HG03025 (cell line): Measurements from ENCODE around the gene CMSS1.
A peak's percentile ranks its signal among the peaks of the same experiment; 100 is the strongest.
"Not testable (repeated sequence)": the region's sequence is repeated elsewhere in the genome, so short reads cannot be mapped to it uniquely, and the experiment has no call there.

Source experiments
- ATAC-seq: cut with Tn5 transposase; IDR thresholded peaks from one replicate; pipeline ENCODE4 v1.9.1; 2021; ENCODE audit warnings: mild to moderate bottlenecking, moderate library complexity; ENCODE audit not compliant: unreplicated experiment, low FRiP score

Gene CMSS1

DNA sequence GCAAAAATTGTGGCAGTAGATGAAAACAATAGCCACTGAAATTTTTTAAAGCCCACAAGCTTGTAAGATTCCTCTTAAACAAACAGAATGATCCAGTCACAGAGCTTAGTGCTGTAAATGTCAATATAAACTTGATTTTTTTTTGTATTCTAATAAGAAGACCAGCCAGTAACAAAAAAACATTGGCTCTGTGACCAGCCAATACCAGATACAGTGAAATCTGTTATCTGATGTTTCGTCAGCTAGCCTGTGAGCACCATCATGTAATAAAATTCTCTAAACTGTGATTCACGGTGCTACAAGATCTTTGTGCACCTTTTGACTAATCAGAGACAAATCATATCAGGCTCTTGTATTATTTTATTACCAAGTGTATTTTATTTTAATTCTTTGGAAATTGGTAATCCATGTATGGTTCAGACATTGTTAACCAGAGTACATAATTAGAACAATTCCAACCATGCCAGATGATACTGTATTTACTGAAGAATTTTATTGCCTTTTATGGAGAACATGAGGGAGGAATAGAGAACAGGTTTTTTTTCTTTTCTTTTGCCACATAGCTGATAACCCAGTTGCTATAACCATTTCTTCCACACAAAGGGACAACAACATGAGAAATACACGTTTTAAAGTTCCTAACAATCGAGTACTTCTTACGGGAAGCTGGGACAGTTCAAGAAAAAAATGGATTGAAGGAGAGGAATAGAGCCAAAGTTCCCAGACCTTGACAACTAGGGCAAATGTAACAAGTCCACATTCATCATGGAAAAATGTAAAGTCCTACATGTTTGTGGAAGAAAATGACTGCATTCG, 224.7 kb downstream of the CMSS1 start:
- no peak for ATAC-seq

GRCh38 chr3:100043271-100043670, 225.6 kb downstream of the CMSS1 start:
- no peak for ATAC-seq

DNA sequence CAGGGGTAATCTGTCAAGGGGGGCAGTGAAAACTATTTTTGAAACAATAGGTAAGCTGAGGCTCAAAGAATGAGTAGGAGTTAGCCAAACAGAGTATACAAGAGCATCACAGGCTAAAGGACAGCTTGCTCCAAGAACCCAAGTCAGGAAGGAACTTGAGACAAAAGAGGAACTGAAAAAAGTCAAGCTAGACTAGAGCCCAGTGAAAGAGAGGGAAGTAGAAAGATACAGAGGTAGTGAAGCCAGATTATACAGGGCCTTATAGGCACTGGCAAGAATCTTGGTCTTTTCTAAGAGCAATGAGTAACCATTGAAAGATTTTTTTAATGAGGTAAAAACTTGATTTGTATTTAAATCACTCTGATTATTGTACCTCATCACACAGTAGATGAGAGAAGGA, 226.7 kb downstream of the CMSS1 start:
- peak; percentile 85 for ATAC-seq

GRCh38 chr3:100045696-100046095, 228.0 kb downstream of the CMSS1 start:
- ATAC-seq = no peak

- no peak for ATAC-seq
Measured at GRCh38 chr3:100046986-100047385, 229.3 kb downstream of the CMSS1 start.

- peak; percentile 77 for ATAC-seq
Measured at GRCh38 chr3:100047455-100048141, 229.9 kb downstream of the CMSS1 start.

- no peak for ATAC-seq
Measured at GRCh38 chr3:100048248-100048647, 230.6 kb downstream of the CMSS1 start.

GRCh38 chr3:100051513-100051912, 233.9 kb downstream of the CMSS1 start:
- ATAC-seq = not testable (repeated sequence)

- no peak for ATAC-seq
Measured at GRCh38 chr3:100053951-100054620, 236.4 kb downstream of the CMSS1 start.

DNA sequence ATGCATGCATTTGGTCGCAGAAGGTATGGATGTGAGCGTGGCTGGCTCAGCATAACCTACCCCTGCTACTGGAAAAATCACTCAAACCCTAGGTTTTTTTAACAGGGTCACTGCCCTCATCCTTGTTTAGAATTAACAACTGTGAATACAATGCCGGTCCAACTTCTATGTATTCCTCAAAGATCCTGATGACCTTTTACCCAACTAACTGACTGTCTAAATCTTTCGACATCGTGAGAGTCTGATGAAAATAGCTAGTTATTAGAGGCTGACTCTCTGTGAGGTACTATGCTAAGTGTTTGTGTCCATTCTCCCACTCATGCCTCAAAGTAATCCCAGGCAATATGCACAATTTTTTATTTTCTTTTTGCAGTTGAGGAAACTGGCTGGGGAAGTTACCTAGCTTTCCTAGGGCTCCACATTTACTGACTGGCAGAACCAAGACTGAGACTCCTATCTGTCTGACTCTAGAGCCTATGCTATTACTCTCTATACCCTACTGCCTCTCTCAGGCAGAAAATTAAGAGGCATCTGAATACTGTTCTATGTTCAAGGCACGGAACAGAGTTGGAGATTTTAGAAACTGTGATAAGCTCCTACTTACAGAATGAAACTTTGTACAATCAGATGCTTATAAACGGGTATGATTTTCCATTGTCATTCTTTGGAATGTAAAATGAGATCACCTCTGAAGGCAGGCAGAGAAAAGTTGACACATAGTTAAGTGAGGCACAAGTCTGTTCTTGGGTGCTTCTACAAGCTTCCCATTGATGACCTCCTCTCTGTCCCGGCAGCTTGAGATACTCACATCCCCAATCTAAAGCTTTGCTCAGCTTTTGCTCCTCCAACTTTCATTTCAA, 240.3 kb downstream of the CMSS1 start:
- ATAC-seq = no peak

GRCh38 chr3:100059472-100059871, 241.8 kb downstream of the CMSS1 start:
- no peak for ATAC-seq

DNA sequence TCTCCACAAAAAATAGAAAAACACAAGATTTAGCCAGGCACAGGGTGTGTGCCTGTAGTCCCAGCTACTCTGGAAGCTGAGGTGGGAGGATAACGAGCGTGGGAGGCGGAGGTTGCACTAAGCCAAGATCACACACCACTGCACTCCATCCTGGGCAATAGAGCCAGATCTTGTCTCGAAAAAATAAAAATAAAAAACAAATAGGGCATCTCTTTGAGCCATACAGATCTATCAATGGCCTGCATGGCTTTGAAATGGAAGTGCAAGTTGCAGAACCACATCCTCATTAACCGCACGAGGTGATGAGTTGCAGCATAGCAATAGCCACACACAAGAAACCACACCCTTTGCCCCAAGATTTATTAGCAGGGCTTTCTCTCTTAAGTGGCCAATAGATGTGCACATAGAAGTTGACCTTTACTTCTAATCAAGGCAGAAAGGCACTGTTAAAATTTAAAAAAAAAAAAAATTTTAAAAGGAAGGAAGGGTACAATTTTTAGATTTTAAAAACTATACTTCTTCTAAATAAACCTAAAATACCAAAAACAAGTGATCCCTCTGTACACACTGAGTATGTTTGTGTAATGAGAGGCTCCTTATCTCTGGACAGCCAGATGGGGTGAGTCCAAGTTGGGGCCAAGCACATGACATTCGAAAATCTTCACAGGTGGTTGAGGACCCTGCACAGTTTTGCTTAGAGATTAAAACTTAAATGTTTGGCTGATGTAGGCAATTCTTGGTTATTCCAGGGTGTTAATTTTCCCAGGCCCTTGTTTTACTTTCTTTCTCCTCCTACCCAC, 243.2 kb downstream of the CMSS1 start:
- no peak for ATAC-seq

DNA sequence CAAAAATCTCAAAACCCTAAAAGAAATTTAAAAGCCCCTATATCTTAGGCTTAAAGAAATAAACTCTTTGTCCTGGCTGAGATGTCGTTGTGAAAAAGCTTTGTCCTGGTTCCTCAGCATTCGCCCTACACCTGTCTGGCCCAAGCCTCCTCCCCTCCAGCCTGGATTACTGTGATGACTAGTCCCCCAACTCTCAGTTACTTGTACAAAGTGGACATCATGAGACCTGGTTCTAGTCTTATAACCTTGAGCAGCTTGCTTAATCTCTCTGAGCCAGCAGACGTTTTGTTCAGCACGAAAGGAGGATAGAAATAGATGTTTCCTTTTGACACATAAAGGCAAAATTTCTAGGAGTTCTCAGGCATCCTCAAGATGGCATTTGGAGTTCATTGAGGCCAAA, 245.0 kb downstream of the CMSS1 start:
- no peak for ATAC-seq

- ATAC-seq = no peak
Measured at GRCh38 chr3:100063929-100064461, 246.3 kb downstream of the CMSS1 start.

DNA sequence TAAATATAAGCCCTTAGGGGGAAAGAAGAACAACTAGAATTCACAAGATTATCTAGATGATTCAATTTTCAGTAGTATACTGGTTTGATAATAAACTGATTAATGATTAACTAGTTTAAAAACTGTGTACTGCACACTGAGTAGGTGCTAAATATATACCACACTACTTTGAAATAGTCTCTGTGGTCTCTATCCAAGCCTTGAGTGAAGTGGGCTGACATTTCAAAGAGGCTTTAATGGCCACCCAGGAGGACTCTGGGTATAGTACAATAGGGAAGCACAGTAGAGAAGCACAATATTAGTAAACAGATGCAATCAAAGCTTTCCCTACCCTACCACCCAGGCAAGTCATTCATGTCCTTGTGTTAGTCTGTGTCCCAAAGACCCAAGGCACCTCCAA, 249.9 kb downstream of the CMSS1 start:
- ATAC-seq = no peak

GRCh38 chr3:100068826-100069225, 251.2 kb downstream of the CMSS1 start:
- no peak for ATAC-seq

DNA sequence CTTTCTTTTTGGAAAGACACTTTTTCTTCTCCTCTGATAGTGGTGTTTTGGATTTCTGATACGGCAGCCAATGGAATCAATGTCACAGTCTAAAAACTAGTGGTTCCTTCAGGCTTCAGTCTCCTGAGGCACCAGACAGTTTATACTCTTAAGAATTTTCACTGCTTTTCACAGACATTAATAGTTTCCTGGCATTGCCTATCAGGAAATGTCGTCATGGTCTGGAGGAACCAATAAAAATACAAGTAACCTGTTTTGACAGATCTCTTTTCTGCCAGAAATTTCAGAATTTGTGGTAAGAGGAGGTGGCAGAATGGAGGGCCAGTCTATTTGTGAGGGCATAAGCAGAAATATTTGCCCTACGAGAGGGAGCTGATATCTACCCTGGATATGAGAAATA, 251.8 kb downstream of the CMSS1 start:
- ATAC-seq = no peak

- no peak for ATAC-seq
Measured at GRCh38 chr3:100072326-100073048, 254.8 kb downstream of the CMSS1 start.
